Mucosa of stomach (tissue), 1 donor: Measurements from ENCODE around the gene FTL.

Source experiments
- H3K27me3 ChIP-seq: one replicate; pipeline ENCODE4 v1.7.0; 2013; ENCODE audit warnings: mild to moderate bottlenecking, low read length; ENCODE audit not compliant: control insufficient read depth, insufficient read depth
- H3K36me3 ChIP-seq: one replicate; pipeline ENCODE4 v1.7.0; 2013; ENCODE audit warnings: low read length; ENCODE audit not compliant: control insufficient read depth, insufficient read depth
- H3K4me1 ChIP-seq: one replicate; pipeline ENCODE4 v1.7.0; 2013; ENCODE audit warnings: mild to moderate bottlenecking, low read length; ENCODE audit not compliant: control insufficient read depth, insufficient read depth
- H3K4me3 ChIP-seq: one replicate; pipeline ENCODE4 v1.7.0; 2013; ENCODE audit warnings: low read length
- H3K9ac ChIP-seq: one replicate; pipeline ENCODE4 v1.7.0; 2013; ENCODE audit warnings: mild to moderate bottlenecking, low read length, moderate library complexity
- H3K9me3 ChIP-seq: one replicate; pipeline ENCODE4 v1.7.0; 2013; ENCODE audit warnings: mild to moderate bottlenecking, low read length, moderate library complexity; ENCODE audit not compliant: control insufficient read depth
- donor health status: Pancreatic carcinoma.

FTL gene

DNA sequence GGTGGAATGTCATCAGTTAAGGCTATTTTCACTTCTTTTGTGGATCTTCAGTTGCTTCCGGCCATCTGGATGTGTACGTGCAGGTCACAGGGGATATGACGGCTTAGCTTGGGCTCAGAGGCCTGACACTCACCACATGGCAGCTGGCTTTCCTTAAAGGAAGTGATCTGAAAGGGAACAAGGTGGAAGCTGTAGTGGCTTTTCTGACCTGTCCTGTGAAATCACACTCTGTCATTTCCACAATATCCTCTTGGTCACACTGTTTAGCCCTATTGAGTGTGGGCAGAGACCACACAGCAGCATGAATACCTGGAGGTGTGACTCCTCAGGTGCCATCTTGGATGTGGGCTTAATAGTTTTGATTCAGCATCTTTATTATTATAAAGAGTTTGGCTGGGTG is 14.9 kb upstream of the FTL start:
- no peaks in the 10 kb centered on the region for H3K27me3 ChIP-seq

GRCh38 chr19:48950830-48951519 is 14.1 kb upstream of the FTL start:
- Histone ChIP-seq H3K4me1 (peaks cover 29% of the 10 kb centered on the region), H3K9ac (no peak overlapping the region), H3K4me3 (no peak overlapping the region), H3K27me3 (no peaks in the 10 kb centered on the region), H3K9me3 (no peaks in the 10 kb centered on the region), H3K36me3 (no peaks in the 10 kb centered on the region)

More for the DNA sequence above, 14.9 kb upstream of the FTL start:
- Histone ChIP-seq H3K36me3 (no peaks in the 10 kb centered on the region), H3K9ac (no peak overlapping the region), H3K9me3 (no peaks in the 10 kb centered on the region), H3K4me1 (peaks cover 21% of the 10 kb centered on the region), H3K4me3 (no peak overlapping the region)

GRCh38 chr19:48953141-48953540 is 12.0 kb upstream of the FTL start:
- Histone ChIP-seq H3K4me3 (no peak overlapping the region), H3K27me3 (no peaks in the 10 kb centered on the region), H3K4me1 (peaks cover 30% of the 10 kb centered on the region), H3K9me3 (no peaks in the 10 kb centered on the region), H3K36me3 (no peaks in the 10 kb centered on the region), H3K9ac (no peak overlapping the region)

DNA sequence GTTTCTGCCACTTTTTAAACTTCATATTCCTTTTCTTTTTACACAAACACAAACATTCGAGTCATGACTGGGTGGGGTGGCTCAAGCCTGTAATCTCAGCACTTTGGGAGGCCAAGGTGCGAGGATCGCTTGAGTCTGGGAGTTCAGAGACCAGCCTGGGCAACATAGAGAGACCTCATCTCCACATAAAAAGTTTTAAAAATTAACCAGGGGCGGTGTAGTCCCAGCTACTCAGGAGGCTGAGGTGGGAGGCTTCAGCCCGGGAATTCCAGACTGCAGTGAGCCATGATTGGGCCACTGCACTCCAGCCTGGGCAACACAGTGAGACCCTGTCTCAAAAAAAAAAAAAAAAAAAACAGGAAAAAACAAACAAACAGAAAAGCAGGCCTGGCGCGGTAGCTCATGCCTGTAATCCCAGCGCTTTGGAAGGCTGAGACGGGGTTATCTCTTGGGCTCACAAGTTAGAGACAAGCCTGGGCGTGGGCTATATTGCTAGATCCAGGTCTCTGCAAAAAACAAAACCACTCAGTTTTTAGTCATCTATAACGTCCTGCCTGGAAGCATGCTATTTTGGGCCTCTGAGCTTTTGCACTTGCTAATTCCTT is 11.0 kb upstream of the FTL start:
- no peaks in the 10 kb centered on the region for H3K27me3 ChIP-seq
- H3K9me3 ChIP-seq, result no peaks in the 10 kb centered on the region
- peak overlapping the region; percentile 97 for H3K4me3 ChIP-seq
- H3K9ac ChIP-seq, result peak overlapping the region; percentile 13
- no peaks in the 10 kb centered on the region for H3K36me3 ChIP-seq
- H3K4me1 ChIP-seq, result peaks cover 30% of the 10 kb centered on the region

DNA sequence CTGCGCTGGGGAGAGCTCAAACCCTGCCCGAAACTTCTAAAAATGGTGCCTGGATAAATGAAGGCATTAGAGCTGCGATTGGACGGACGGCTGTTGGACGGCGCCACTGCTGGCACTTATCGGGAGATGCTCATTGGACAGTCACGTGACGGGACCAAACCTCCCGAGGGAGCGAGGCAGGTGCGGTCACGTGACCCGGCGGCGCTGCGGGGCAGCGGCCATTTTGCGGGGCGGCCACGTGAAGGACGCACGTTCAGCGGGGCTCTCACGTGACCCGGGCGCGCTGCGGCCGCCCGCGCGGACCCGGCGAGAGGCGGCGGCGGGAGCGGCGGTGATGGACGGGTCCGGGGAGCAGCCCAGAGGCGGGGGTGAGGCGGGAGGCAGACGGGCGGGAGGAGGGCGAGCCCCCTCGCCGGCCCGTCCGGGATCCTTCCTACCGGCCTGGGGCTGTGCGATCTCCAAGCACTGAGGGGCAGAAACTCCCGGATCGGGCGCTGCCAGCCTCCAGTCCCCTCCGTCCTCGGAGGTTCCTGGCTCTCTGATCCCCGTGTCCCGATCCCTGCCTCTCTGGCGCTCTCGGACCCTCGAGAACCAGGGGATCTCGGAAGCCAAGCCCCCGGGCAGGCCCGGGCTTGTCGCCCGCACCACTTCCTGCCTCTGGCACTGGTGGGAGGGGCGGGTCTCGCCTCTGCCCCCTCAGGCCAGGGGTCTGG is 10.4 kb upstream of the FTL start, which contains the start of gene BAX:
Gene BAX (plus strand): TSS at position 281 of the 713 bp plus-strand sequence. CDS start 54 bp downstream, at position 335.
- H3K4me3 ChIP-seq, result peak within 1 kb of the TSS; percentile 97
- peak within 1 kb of the TSS; percentile 94 for H3K9ac ChIP-seq
- H3K36me3 ChIP-seq, result no peaks in the 10 kb centered on the region
- no peaks in the 10 kb centered on the region for H3K27me3 ChIP-seq
- peaks cover 30% of the 10 kb centered on the region for H3K4me1 ChIP-seq
- no peaks in the 10 kb centered on the region for H3K9me3 ChIP-seq

- H3K9ac ChIP-seq, result peak overlapping the region; percentile 94
- peaks cover 32% of the 10 kb centered on the region for H3K4me1 ChIP-seq
- no peaks in the 10 kb centered on the region for H3K36me3 ChIP-seq
- H3K4me3 ChIP-seq, result peak overlapping the region; percentile 97
- no peaks in the 10 kb centered on the region for H3K9me3 ChIP-seq
- H3K27me3 ChIP-seq, result no peaks in the 10 kb centered on the region
These were observed 9.7 kb upstream of the FTL start for GRCh38 chr19:48955308-48955958.

GRCh38 chr19:48958006-48958405 is 7.1 kb upstream of the FTL start:
- H3K9ac ChIP-seq, result no peak overlapping the region
- H3K9me3 ChIP-seq, result no peaks in the 10 kb centered on the region
- no peaks in the 10 kb centered on the region for H3K27me3 ChIP-seq
- H3K36me3 ChIP-seq, result no peaks in the 10 kb centered on the region
- H3K4me3 ChIP-seq, result no peak overlapping the region
- peaks cover 49% of the 10 kb centered on the region for H3K4me1 ChIP-seq

DNA sequence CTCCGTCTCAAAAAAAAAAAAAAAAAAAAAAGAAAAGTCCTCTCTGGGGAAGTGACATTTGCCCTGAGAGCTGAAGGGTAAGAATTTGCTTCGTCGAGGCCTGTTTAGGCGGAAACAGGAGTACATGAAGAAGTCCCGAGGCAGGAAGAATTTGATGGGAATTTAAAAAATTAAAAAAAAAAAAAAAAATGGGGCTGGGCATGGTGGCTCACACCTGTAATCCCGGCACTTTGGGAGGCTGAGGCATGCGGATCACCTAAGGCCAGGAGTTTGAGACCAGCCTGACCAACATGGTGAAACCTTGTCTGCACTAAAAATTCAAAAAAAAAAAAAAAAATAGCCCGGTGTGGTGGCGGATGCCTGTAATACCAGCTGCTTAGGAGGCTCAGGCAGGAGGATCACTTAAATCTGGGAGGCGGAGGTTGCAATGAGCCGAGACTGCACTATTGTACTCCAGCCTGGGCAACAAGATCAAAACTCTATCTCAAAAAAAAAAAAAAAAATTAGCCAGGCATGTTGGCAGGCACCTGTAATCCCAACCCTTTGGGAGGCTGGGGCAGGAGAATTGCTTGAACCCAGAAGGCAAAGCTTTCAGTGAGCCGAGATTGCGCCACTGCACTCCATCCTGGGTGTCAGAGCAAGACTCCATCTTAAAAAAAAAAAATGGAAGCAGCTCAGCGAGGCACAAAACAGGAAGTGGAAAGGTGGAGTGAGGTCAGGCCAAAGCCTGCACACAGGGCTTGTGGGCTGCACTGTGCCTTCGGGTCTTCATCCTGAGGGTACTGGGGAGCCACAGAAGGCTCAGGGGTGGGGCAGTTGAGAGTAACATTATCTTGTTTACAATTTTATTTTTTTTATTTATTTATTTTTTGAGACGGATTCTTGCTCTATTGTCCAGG is 5.5 kb upstream of the FTL start:
- Histone ChIP-seq H3K9ac (no peak overlapping the region), H3K36me3 (no peaks in the 10 kb centered on the region), H3K4me3 (no peak overlapping the region), H3K27me3 (no peaks in the 10 kb centered on the region), H3K9me3 (no peaks in the 10 kb centered on the region), H3K4me1 (peaks cover 57% of the 10 kb centered on the region)

GRCh38 chr19:48961051-48961649 is 4.0 kb upstream of the FTL start:
- Histone ChIP-seq H3K4me1 (peaks cover 49% of the 10 kb centered on the region), H3K36me3 (no peaks in the 10 kb centered on the region), H3K9ac (peak overlapping the region; percentile 15), H3K27me3 (no peaks in the 10 kb centered on the region), H3K4me3 (no peak overlapping the region), H3K9me3 (no peaks in the 10 kb centered on the region)

GRCh38 chr19:48961673-48962028 is 3.5 kb upstream of the FTL start:
- H3K4me1 ChIP-seq, result peaks cover 51% of the 10 kb centered on the region
- H3K27me3 ChIP-seq, result no peaks in the 10 kb centered on the region
- H3K4me3 ChIP-seq, result no peak overlapping the region
- peak overlapping the region; percentile 77 for H3K9ac ChIP-seq
- H3K36me3 ChIP-seq, result peaks cover under 1% of the 10 kb centered on the region
- no peaks in the 10 kb centered on the region for H3K9me3 ChIP-seq
